ENCODE measurements around the gene GATAD2A.
A peak's percentile ranks its signal among the peaks of the same experiment; 100 is the strongest.
"Not testable (repeated sequence)": the region's sequence is repeated elsewhere in the genome, so short reads cannot be mapped to it uniquely, and the experiment has no call there.

Gene GATAD2A

DNA sequence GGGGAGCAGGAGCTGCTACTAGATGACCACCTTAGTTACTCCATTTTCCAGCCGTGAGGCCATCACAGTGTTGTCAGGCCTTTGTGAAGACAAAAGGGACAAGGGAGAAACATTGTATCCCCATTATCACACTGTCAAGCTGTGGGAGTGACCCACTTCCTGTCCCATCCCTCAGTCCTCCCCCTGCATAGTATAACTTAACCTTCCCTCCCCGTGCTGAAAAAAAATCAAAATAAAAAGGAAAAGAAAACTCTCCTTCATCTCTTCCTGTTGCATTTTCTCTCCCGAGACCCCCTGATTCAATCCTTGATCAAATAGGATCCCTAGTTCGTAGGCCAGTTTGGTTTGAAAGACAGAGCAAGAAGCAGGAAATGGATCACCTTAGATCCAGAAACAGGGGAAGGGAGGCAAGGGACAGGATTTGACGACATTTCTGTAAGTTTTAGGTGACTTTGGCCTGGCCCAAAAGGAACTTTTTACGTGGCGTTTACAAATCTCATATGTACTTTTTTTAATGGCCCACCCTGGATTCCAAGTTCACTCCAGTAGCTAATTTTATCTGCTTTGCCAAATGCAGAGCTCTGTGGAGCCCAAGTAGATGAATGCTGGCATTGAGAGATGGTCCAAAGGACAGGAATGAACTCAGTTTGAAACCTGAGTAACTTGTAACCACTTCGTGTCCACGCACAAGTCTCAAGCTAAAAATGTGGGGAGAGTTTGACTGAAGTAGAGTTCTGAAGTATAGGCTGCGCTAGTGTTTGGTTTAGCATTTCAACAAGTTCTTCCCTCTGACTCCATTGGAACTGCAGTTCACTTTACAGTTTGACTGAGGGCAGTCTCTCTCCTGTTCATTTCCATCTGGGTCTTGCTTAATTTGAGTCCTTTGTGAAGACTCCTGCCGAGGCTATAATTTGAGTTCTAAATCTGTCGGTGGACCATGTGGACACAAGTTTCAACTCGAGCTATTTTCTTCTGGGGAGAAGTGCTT, 16.6 kb upstream of the GATAD2A start:
- DNase-seq, result no peak

DNA sequence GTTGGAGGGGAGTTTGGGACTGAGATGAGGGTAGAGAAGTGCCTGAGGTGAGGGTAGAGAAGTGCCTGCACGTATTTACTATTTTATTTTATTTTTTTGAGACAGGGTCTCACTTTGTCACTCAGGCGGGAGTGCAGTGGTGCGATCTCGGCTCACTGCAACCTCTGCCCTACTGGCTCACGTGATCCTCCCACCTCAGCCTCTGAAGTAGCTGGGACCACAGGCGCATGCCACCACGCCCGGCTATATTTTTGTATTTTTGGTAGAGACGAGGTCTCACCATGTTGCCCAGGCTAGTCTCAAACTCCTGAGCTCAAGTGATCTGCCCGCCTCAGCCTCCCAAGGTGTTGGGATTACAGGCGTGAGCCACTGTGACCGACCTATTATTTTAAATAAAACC, 15.8 kb upstream of the GATAD2A start:
- not testable (repeated sequence) for DNase-seq

DNA sequence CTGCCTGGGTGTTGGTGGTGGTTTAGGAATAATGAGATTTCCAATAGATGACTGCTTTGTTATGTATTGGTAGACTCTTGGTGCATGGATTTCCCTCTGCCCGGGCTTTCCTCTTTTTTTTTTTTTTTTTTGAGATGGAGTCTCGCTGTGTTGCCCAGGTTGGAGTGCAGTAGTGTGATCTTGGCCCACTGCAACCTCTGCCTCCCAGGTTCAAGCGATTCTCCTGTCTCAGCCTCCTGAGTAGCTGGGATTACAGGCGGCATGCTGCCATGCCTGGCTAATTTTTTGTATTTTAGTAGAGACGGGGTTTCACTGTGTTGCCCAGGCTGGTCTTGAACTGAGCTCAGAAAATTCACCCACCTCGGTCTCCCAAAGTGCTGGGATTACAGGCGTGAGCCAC, 11.1 kb upstream of the GATAD2A start:
- DNase-seq, result not testable (repeated sequence)

DNA sequence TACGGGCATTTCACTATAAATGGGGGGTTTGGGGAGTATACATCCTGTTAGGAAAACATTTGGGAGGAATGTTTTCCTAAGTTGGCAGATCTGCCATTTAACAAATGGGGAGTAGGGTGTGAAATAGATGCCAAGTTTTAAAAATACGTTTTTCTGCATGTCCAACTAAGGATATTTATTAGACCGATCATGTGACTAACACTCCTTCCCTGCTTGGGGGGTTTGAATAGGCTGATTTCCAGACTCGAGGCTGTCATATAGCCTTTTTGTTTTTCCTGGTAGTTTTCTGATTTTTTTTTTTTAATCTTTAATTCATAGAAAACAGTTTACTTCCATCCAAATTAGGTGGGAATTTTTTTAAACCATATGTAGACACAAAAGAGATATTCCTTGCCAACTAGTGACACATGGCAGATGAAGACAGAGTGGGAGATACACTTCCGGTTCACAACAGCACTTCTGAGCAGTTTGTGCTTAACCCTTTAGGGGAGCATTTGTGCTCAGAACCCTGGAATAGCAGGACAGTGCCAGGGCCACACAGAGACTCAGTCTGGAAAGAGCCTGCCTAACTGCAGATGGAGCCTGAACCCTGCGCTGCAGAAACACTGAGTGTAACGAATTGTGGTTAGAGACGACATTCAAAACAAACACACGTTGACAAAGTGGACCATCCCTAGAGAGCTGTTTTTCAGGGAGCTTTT, 5.6 kb upstream of the GATAD2A start:
- no peak for DNase-seq

DNA sequence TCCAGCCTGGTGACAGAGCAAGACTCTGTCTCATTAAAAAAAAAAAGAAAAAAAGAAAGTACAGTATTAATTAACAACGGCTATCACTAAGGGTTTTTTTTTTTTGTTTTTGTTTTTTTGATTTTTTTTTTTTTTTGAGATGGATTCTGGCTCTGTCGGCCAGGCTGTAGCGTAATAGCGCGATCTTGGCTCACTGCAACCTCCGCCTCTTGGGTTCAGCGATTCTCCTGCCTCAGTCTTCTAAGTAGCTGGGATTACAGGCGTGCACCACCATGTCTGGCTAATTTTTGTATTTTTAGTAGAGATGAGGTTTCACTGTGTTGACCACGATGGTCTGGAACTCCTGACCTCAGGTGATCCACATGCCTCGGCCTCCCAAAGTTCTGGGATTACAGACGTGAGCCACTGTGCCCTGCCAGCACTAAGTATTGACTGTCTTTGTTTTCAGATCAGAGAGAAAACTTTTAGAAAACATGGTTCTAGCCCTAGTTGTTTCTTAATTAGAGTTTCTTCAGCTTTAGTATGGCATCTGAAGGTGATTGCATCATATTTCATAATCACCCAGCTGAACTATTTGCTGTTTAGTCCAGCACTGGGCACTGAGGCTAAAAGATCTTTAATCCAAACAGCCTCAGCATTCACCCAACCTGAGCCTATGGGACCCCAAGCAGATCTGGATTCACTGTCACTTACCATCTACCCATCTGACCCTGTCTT, 2.7 kb upstream of the GATAD2A start:
- DNase-seq, result no peak

DNA sequence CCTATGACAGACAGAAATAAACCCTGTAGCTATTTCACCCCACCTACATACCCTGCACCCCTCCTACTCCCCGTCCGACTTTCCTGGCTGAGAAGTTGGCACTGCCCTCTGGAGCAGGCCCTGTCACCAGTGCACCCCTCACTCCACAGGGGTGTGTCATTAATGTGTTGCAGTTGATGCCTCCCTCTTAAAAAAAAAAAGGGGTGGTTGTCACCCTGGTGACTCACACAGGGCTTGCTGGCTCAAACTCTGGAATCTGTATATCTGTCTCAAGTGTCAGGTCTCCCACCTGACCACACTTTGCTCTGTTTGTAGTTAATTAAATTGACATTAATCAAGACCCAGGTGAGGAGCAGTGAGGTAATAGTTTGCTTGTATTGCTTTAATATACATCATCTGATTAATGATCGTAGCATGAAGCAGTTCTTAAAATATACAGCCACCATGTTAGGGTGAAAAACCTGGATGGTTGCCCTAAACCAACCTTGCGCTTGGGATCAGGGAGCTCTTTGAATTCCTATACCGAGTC, 2.0 kb upstream of the GATAD2A start:
- no peak for DNase-seq

DNA sequence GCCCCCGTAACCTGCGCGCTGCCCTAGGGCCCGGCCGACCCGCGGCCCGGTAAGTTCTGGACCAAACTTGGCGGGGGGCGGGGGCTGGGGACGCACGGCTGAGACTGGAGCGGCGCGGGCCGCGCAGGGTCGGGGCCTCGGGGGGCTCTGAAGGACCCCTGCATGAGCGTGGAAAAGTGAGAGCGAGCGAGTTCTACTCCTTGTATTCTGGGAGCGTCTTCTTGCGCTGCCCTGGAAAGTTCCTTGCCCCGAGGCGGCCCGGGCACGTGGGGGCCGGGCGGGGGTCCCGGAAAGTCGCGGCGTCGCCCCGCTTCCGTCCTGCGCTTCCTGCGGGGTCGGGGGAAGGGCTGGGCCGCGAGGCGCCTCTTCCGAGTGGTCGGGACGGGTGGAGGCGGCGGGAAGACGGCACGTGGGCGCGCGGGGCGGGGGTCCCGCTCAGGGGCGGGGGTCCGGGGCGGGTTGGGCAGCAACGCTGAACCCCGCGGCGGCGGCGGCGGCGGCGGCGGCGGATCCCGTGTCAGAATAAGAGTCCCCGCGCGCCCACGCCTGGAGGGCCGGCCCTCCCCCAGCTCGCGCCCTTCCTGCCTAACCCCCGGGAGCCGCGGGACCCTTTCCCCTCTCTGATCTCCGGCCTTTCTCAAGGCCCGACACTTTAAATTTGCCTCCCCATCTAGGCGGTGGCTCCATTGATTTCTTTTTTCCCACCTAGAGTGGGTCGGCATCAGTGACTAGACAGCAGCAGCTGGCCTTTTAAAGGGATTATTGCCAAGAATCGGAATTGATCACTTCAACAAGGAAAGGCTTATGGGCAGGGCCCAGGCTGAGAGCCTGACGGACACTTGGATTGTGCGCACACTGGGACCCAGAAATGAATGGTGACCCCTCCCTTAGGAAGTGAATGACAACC, 749 bp downstream of the GATAD2A start:
- no peak for DNase-seq

DNA sequence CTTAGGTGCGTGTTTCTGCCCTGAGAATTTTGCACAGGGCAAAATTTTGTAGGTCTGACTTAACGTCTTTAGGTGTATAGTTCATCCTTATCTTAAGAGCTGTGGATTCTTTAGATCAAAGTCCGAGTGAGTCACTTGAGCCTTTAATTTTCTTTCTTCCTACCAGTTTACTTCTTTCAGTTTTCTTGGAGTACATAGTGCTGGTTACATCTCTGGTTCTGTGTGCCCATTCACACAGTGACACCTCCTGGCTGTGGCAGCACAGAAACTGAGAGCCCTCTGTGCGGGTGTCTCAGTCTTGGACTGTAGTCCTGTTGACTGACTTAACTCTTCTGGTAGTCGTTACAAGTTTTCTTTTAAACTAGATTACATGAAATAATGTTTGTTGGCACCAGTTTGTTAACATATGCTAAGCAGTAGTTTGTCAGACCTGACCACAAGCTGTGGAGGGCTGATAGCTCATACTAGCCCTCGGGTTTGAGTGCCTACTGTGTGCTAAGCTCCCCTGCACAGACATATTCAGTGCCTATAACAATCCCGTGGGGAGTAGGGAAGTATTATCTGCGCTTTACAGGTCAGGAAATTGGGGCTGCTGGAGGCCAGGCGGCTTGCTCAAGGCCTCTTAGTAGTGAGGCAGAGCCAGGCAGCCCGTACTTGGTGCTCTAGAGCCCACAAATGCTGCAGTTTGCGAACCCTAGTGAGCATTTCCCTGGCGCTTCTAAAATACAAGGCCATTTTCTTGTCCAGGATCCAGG, 1.6 kb downstream of the GATAD2A start:
- DNase-seq, result no peak

DNA sequence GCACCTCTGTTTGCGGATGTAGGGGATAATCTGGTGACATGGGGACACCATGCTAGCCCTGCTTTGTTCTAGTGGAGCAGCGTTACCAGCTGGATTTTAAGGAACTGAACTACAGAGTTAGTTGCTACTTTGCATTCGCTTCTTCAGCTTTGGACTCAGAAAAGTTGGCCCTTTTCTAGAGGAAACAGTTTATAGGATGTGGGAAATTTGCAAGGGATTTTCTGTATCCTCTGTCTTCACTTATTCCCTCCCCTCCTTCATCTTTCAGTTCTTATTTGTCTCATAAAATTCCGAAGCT, 2.1 kb downstream of the GATAD2A start:
- DNase-seq, result no peak

DNA sequence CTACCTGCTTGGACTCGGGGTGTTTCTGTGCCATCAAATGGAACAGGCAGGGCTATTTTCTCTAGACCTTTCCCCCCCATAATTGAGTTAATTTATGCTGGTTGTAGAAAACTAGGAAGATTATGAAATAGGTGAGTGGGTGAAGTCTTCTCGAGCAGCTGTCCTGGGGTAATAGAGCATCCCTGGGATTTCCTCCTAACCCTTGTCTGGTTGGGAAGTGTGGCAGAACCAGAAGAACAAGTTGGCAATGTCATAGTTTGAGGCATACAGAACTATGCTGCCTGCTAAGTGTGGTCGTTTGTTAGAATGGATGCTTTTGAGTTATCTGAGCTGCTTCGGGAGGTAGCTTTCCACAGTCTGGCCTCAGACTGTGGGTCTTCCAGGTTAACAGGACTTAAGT, 3.7 kb downstream of the GATAD2A start:
- no peak for DNase-seq

DNA sequence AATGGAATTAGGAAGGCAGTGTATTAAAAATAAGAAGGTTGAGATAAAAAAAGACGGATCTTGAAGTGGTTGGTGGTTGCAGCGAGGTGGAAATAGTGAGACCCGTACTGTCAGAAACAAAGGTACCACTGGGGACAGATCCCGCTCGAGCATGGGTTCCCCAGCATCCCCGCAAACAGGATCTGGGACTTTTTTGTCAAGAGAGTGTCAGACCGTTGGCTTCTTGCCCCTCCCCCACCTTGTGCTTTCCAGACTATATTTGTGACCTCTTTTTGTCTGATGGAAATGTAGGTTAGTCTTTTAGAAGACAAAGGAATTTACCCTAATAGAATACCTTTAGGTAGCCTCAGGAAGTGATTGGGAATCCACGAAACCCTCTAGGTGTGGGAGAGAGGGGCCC, 4.2 kb downstream of the GATAD2A start:
- DNase-seq, result no peak

DNA sequence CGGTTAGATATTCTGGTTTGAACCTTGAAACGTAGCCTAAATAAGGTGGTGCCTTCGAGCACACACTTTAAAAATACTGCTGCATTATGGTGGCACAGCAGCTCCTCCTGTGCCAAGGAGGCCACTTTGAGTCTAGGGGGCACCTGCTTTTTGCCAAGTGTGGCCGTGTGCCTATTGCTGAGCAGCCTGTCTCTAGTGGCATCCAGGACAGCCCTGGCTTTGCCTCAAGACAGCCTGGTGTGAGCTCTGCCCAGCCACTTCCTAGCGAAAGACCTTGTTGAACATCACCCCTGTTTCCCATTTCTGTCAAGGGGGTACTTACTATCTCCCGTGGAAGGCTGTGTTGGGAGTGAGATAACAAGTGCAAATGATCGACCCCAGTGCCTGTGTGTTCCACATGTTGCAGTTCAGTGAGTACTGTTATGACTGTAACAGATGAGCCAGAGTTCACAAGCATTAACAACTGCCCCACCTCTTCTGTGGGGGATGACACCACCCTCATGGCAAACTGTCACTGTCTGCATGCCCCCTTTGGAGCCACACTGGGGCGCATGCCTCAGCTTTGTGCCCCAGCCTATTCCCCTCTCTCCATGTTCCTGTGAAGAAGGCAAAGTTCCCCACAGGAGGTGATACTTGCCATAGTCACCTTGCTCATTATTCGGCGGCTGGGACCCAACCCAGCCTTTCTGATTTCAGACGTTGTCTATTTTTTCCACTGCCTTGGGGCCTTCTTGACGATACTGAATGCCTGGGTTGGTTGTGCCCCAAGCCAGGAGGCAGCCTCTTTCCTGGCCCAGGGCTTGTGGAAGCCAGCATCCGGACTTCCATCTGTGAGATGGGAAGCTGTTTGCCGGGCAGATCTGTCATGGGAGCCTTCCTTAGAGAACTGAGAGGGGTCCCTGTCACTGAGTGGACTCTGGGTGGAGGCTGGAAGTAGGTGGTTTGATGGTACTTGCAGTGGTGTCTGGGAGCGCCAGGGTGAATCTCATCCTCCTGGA, 5.4 kb downstream of the GATAD2A start:
- DNase-seq, result no peak

DNA sequence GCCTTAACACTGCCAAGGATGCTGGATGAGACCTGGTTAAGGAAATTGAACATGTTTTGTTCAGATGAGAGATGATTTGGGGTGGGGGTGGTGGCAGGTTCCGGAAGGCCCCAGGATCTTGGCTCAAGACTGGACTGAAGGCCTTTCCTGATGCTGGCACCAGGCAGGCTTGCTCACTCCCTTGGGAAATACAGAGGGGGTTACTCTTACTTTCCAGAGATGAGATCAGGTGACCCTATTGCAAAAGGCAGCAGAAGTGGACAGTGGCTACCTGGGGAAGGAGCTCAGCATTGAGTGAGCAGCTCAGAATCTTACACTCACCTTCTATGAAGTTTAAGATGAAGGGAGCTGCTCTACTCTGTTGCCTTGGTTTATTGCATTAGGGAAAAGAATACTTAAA, 10.8 kb downstream of the GATAD2A start:
- no peak for DNase-seq

DNA sequence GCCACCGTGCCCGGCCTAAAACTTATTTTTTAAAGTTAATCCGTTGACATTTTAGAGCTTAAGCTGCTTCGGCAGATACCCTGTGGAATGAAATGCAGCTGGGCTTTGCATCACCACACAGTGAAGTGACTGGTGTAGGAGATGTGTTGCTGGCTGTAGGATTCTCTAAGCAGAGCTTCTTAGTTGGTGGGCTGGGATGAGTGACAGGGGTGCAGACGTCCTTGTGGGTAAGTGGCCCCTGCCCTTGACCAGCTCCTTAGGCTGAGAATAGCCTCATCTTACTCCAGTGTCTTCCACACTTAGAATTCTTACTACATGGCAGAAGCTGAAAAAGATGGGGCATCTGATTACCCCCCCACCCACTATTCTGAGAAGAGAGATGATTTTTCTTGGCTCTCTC, 11.6 kb downstream of the GATAD2A start:
- DNase-seq, result no peak

DNA sequence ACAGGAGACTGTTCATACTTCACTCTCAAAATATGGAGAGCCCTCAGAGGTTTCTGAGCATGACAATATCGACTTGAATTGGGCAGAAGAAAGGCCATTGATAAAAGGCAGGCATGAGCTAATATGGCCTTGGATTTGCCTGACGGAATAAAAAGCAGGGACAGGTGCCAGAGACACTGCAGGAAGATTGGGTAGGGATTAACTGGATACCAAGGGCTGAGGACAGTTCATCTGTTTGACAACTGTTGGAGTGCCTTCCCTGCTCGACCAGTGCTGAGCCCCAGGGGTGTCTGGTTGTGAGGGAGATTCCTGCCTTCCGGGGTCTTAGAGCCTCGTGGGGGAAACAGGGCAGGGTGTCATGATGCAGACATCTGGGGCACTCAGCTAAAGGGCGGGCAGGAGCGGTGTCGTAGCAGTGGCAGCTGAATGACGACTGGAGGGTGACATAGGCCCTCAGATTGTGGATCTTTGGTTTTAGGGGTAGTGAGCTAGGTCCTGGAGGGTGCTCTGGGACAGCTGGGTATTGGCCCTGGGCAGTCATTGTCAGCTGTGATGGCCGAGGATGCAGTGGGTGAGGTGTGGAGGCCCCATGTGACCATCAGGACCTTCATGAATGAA, 12.3 kb downstream of the GATAD2A start:
- no peak for DNase-seq

DNA sequence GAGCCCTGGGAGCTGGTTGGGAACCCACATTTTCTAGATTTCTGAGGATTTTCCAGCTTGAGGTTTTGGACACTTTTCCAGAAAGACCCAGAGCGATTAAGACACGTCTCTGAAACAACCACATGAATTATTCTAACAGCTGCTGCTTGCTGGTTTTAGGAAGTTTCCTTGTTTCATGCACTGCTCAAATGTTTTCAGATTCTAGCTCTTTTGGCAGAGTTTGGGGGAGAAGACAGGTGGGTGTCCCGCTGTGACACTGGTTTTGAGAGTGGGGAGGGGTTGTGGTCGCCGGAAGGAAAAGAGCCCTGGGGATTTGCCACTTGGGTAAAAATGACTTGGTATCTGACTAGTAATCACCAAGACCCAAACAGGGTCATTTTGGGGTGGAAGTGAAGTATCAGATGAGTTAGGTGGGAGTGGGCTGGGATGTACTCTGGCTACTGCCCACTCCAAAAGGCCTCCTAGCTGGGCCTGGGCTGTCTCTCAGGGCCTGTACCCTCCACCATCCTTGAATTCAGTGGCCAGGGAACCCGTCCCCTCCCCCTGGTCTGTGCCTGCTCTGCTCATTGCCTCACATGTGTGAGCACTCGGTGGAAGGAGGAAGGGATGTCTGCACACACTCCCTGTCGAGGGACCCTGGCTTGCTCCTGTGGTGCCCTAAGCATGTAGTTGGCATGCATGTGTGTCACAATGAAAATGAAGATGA, 13.2 kb downstream of the GATAD2A start:
- no peak for DNase-seq

DNA sequence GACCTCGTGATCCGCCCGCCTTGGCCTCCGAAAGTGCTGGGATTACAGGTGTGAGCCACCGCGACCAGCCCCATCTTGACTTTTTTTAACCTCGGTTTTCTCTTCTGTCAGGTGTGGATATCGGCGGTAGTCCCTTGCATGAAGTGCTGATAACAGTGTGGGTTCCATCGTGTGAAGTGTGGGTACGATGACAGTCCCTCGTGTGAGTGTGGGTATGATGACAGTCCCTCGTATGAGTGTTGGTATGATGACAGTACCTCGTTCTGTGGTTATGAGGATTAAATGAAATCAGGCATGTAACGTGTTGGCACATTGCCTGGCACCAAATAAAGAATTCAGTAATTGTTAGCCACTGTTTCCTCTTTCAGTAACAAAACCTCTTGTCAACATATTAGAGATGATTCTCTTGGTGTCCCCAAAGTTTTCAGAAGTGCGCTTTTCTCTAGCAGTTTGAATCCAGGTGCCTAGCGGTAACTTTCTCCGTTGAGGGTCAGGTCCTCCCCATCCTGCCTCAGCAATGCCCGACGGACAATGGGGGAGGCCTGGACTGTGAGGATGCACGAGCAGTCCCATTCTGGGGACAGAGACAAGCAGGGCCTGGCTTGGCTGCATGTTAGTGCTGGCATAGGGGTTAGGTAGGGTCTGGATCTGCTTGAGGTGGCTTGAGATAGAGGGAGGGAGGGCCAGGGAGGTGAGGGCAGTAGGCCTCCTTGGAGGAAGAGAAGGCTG, 15.3 kb downstream of the GATAD2A start:
- peak; percentile 67 for DNase-seq

DNA sequence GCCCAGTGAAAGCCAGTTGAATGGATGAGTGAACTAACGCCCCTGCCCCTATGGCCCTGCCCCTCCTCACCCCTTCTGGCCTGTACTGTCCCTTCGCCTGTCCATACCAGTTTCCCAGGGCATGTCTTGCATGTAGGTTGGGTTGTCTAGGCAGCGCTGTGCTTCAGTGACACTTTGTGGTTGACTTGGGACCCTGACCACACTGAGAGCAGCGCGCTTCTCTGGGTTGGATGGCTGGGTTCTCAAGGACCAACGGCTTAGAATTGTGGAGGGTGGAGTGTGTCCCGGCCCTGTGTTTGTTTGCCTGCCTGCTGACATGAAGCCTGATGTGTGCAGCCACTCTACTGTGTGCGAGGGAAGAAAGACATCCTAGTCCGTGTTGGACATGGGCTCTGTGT, 15.8 kb downstream of the GATAD2A start:
- DNase-seq, result no peak
